Esophagus muscularis mucosa (tissue), 4 donors: ENCODE measurements around the gene CYP2W1. TPM values are rescaled to one million over a fixed set of nuclear protein-coding genes. Genes with fewer than 3 reads are reported as not detected.
A peak's percentile ranks its signal among the peaks of the same experiment; 100 is the strongest.

Source experiments
- DNase-seq: peaks from one replicate; pipeline ENCODE4 v3.0.0-alpha.2; 2017; ENCODE audit errors: extremely low spot score
- H3K27ac ChIP-seq, 4 donors: fragments of 200-600 bp; sonication (generic); replicated peaks in 1 of 4; 1 replicate in 3 of 4; 2 replicates in 1 of 4; pipeline ENCODE4 v1.5.1; 2016 to 2019; ENCODE audit warnings: mild to moderate bottlenecking in 1 of 4
- H3K27me3 ChIP-seq, 4 donors: fragments of 200-600 bp; sonication (generic); one replicate each; pipeline versions ENCODE4 v1.5.1 to v1.6.0; 2016 to 2019
- H3K36me3 ChIP-seq, 4 donors: fragments of 200-600 bp; sonication (generic); one replicate each; pipeline ENCODE4 v1.5.1; 2016 to 2019
- H3K4me1 ChIP-seq, 4 donors: fragments of 200-600 bp; sonication (generic); one replicate each; pipeline ENCODE4 v1.5.1; 2016 to 2019
- H3K4me3 ChIP-seq, 4 donors: fragments of 200-600 bp; sonication (generic); 1 replicate in 2 of 4; 2 replicates in 2 of 4; pipeline ENCODE4 v1.5.1; 2016 to 2019; ENCODE audit warnings: mild to moderate bottlenecking in 4 of 4, moderate library complexity in 1 of 4
- H3K9me3 ChIP-seq, 4 donors: fragments of 200-600 bp; sonication (generic); 1 replicate in 3 of 4; 2 replicates in 1 of 4; pipeline ENCODE4 v1.5.1; 2016 to 2019
- EP300 ChIP-seq: sonication (generic); formaldehyde crosslinking; IDR thresholded peaks from one replicate; pipeline ENCODE4 v1.6.1; 2017; ENCODE audit warnings: antibody characterized with exemption
- POLR2A ChIP-seq: fragments of 450-650 bp; IDR thresholded peaks from one replicate; pipeline ENCODE4 v1.6.1; 2017; ENCODE audit warnings: antibody characterized with exemption, moderate library complexity, mild to moderate bottlenecking, low read depth
- POLR2AphosphoS5 ChIP-seq, 2 donors: sonication (generic); formaldehyde crosslinking; IDR thresholded peaks; one replicate each; pipeline ENCODE4 v1.6.1; 2017; ENCODE audit warnings: antibody characterized with exemption in 2 of 2
- WGBS: methylation state at CpG from one replicate; pipeline ENCODE4 v1.1.5; 2018; 5-methylcytosine and 5-hydroxymethylcytosine counted together
- intact Hi-C: fragments of 100-400 bp; cut with DNase I; formaldehyde crosslinking; loops from one replicate; pipeline ENCODE4 v1.15.1; 2023
- total RNA-seq, 4 donors: library from RNA; depleted of rRNA; stranded (reverse); fragments of >200 nt; gene quantifications; one replicate each; pipeline versions ENCODE4 v1.1.0 to v1.2.1, GENCODE V29; 2016
- TF ChIP-seq, protein P1 (sequence below), 3 experiments: fragments of 200-600 bp in 2 of 3; fragments of 450-650 bp in 1 of 3; sonication (generic) in 2 of 3; IDR thresholded peaks; one replicate each; pipeline ENCODE4 v1.5.1; 2017 to 2019; ENCODE audit warnings: antibody characterized with exemption in 3 of 3, mild to moderate bottlenecking in 2 of 3, moderate library complexity in 1 of 3

CYP2W1 gene
- total RNA-seq, 4 donors from 2014 or later = 0.23 to 0.66 TPM; not detected in 2

DNA sequence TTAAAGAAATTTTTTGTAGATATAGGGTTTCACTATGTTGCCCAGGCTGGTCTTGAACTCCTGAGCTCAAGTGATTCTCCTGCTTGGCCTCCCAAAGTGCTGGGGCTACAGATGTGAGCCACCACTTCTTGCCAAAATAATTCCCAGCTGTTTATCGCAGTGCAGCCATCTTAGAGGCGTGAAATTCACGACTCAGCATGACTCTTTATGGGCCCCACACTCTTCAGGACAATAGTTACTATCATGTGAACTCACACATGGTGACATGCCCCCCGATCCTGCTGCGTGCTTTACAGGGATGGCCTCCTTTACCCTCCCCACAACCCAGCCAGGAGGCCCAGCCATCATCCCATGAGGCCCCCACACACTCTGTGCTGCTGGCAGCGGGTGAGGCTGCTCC lies 12.2 kb upstream of the CYP2W1 start:
- Histone ChIP-seq H3K9me3 (no peaks in the 10 kb centered on the region), H3K36me3 (peaks cover 53 to 73% (median 67%) of the 10 kb centered on the region in 4 donors), H3K4me3 (no peak overlapping the region), H3K27me3 (no peaks in the 10 kb centered on the region), H3K4me1 (peaks cover 31 to 63% (median 54%) of the 10 kb centered on the region in 4 donors), H3K27ac (no peak overlapping the region)
- DNase-seq = no peak
- TF ChIP-seq POLR2AphosphoS5 (IDR thresholded peaks at IDR 0.05) (no peak), POLR2A (no peak), EP300 (no peak)
- TF ChIP-seq, protein P1, sequence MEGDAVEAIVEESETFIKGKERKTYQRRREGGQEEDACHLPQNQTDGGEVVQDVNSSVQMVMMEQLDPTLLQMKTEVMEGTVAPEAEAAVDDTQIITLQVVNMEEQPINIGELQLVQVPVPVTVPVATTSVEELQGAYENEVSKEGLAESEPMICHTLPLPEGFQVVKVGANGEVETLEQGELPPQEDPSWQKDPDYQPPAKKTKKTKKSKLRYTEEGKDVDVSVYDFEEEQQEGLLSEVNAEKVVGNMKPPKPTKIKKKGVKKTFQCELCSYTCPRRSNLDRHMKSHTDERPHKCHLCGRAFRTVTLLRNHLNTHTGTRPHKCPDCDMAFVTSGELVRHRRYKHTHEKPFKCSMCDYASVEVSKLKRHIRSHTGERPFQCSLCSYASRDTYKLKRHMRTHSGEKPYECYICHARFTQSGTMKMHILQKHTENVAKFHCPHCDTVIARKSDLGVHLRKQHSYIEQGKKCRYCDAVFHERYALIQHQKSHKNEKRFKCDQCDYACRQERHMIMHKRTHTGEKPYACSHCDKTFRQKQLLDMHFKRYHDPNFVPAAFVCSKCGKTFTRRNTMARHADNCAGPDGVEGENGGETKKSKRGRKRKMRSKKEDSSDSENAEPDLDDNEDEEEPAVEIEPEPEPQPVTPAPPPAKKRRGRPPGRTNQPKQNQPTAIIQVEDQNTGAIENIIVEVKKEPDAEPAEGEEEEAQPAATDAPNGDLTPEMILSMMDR (IDR thresholded peaks at IDR 0.05) = no peak
- intact Hi-C loops = no loop called here
- 91% methylated on average over 6 of the region's 6 CpGs for WGBS

DNA sequence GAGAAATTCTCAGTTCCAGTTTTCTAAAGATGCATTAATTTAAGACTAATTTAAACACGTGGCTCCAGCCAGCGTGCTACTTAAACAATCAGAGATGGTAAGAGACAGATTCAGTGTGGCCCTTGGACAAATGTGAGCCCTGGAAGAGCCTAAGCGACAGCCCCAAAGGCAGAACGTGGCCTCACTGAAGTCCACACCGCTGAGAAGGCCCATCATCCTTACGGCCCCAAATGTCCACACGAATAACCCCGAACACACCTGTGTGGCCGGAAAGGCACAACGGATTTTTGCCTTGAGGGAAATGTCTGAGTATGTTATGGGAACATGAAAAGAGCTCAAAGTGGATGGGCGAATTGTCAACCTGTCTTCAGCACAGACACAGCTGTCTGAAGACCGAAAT lies 10.9 kb upstream of the CYP2W1 start:
- Histone ChIP-seq H3K4me1 (peaks cover 32 to 55% (median 48%) of the 10 kb centered on the region in 4 donors), H3K27ac (no peak overlapping the region), H3K36me3 (peaks cover 51 to 65% (median 60%) of the 10 kb centered on the region in 4 donors), H3K9me3 (no peaks in the 10 kb centered on the region), H3K27me3 (no peaks in the 10 kb centered on the region), H3K4me3 (no peak overlapping the region)
- DNase-seq = no peak
- intact Hi-C loops = no loop called here
- 92% methylated on average over 12 of the region's 12 CpGs for WGBS
- TF ChIP-seq, protein P1 (IDR thresholded peaks at IDR 0.05) = no peak
- TF ChIP-seq POLR2AphosphoS5 (IDR thresholded peaks at IDR 0.05) = no peak
- no peak for TF ChIP-seq POLR2A
- TF ChIP-seq EP300 = no peak

DNA sequence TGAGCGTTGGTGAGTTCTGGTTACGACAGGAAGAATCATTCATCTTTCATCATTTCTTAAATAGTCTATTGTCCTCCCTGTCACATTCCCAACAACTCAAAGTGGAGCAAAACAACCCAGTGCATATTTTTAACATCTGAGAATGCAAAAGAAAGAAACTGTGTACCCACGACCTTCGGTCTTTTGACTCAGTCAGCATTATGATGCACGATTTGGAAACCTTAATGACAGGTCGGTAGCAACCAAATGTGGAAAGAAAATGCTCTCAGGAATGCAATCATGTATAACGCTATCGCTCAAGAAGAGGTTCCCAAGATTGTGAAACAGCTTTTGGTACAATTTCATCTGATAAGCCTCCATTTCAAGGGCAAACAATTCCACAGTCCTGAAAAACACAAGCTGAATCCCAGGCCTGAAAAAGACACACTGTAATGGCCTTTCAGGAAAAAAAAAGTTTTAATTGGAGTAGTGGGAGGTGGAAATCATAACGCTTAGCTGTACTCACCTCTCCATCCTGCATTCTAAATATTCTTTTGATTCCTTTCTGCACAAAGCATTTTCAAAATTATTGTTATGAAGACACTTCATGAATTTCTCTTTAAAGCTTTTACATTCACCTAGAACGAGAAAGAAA lies 10.2 kb upstream of the CYP2W1 start:
- 75% methylated on average over 10 of the region's 10 CpGs for WGBS
- H3K4me1 ChIP-seq = peaks cover 32 to 55% (median 48%) of the 10 kb centered on the region in 4 donors
- TF ChIP-seq POLR2A (no peak), POLR2AphosphoS5 (IDR thresholded peaks at IDR 0.05) (no peak), EP300 (no peak)
- TF ChIP-seq, protein P1 (IDR thresholded peaks at IDR 0.05) = no peak
- peaks cover 44 to 58% (median 53%) of the 10 kb centered on the region in 4 donors for H3K36me3 ChIP-seq
- DNase-seq = no peak
- intact Hi-C loops = no loop called here
- H3K4me3 ChIP-seq = no peak overlapping the region
- H3K9me3 ChIP-seq = no peaks in the 10 kb centered on the region
- H3K27me3 ChIP-seq = no peaks in the 10 kb centered on the region
- no peak overlapping the region for H3K27ac ChIP-seq

DNA sequence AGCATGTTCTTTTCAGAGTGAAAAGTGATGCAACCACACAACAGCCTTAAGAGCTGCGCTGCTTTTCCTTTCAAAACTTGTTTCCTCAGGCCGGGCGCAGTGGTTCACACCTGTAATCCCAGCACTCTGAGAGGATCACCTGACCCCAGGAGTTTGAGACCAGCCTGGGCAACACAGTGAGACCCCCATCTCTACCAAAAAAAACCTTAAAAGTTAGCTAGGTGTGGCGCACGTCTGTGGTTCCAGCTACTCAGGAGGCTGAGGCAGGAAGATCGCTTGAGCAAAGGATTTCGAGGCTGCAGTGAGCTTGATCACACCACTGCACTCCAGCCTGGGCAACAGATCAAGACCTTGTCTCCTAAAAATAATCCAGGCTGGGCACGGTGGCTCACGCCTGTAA lies 9.7 kb upstream of the CYP2W1 start:
- no peak for DNase-seq
- no peaks in the 10 kb centered on the region for H3K27me3 ChIP-seq
- peaks cover 32 to 55% (median 48%) of the 10 kb centered on the region in 4 donors for H3K4me1 ChIP-seq
- peaks cover 39 to 53% (median 48%) of the 10 kb centered on the region in 4 donors for H3K36me3 ChIP-seq
- 94% methylated on average over 9 of the region's 9 CpGs for WGBS
- TF ChIP-seq POLR2AphosphoS5 (IDR thresholded peaks at IDR 0.05) (no peak), EP300 (no peak), POLR2A (no peak)
- TF ChIP-seq, protein P1 (IDR thresholded peaks at IDR 0.05) = no peak
- no peak overlapping the region for H3K27ac ChIP-seq
- peak overlapping the region in 1 of 4 donors; percentile 96 for H3K4me3 ChIP-seq
- intact Hi-C loops = no loop called here
- no peaks in the 10 kb centered on the region for H3K9me3 ChIP-seq

DNA sequence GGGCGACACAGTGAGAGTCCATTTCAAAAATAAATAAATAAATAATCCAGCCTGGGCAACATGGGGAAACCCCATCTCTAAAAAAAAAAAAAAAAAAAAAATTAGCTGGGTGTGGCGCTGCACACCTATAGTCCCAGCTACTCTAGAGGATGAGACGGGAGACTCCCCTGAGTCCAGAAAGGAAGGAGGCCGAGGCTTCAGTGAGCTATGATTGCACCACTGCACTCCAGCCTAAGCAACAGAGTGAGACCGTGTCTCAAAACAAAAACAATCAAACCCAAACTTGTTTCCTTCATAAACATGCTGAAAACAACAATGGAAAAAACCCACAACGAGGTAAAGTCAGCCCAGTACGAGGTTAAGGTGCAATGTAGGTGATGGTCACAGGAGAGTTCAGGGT lies 8.8 kb upstream of the CYP2W1 start:
- 38% methylated on average over 7 of the region's 7 CpGs for WGBS
- Histone ChIP-seq H3K27ac (no peak overlapping the region), H3K27me3 (no peaks in the 10 kb centered on the region), H3K9me3 (no peaks in the 10 kb centered on the region), H3K4me3 (peak overlapping the region; percentile 88 to 99 (median 97)), H3K4me1 (peaks cover 32 to 55% (median 48%) of the 10 kb centered on the region in 4 donors), H3K36me3 (peaks cover 30 to 44% (median 40%) of the 10 kb centered on the region in 4 donors)
- DNase-seq = no peak
- TF ChIP-seq EP300 = no peak
- TF ChIP-seq POLR2A = no peak
- TF ChIP-seq, protein P1 (IDR thresholded peaks at IDR 0.05) = no peak
- no peak for TF ChIP-seq POLR2AphosphoS5 (IDR thresholded peaks at IDR 0.05)
- intact Hi-C loops = no loop called here
